ENCODE results near the gene RBPMS2.

RBPMS2 gene

GRCh38 chr15:64760056-64760455 lies 15.3 kb downstream of the RBPMS2 start:
- no peak for TF ChIP-seq CTCF (conservative IDR thresholded peaks at IDR 0.05; ENCODE audit: low read depth, low read length)
- Histone ChIP-seq H3K27ac (no peak overlapping the region), H3K4me1 (ENCODE audit: low read depth, poor library complexity, severe bottlenecking) (no peaks in the 10 kb centered on the region), H2AFZ (ENCODE audit: low read depth) (no peak overlapping the region), H3K4me2 (no peak overlapping the region), H3K79me2 (ENCODE audit: insufficient read depth, low read depth) (no peaks in the 10 kb centered on the region), H4K20me1 (ENCODE audit: insufficient read depth) (no peaks in the 10 kb centered on the region), H3K36me3 (ENCODE audit: insufficient read depth) (no peaks in the 10 kb centered on the region), H3K9ac (no peak overlapping the region), H3K4me3 (IDR thresholded peaks at IDR 0.05; ENCODE audit: insufficient read depth, low read depth, low read length) (no peak overlapping the region), H3K27me3 (ENCODE audit: insufficient read depth, low read depth) (no peaks in the 10 kb centered on the region)

GRCh38 chr15:64755427-64755940 lies 19.9 kb downstream of the RBPMS2 start:
- Histone ChIP-seq H3K36me3 (ENCODE audit: insufficient read depth) (no peaks in the 10 kb centered on the region), H3K27ac (no peak overlapping the region)

GRCh38 chr15:64754663-64755426 lies 20.5 kb downstream of the RBPMS2 start:
- H3K79me2 ChIP-seq (ENCODE audit: insufficient read depth, low read depth), result no peaks in the 10 kb centered on the region
- H3K9ac ChIP-seq, result no peak overlapping the region
- H3K27me3 ChIP-seq (ENCODE audit: insufficient read depth, low read depth), result no peaks in the 10 kb centered on the region; the same call in 1 of the 2 replicates
- no peak overlapping the region for H3K4me3 ChIP-seq (IDR thresholded peaks at IDR 0.05; ENCODE audit: insufficient read depth, low read depth, low read length)
- no peak overlapping the region for H2AFZ ChIP-seq (ENCODE audit: low read depth)
- H3K4me1 ChIP-seq (ENCODE audit: low read depth, poor library complexity, severe bottlenecking), result no peaks in the 10 kb centered on the region
- H4K20me1 ChIP-seq (ENCODE audit: insufficient read depth), result no peaks in the 10 kb centered on the region
- TF ChIP-seq CTCF (conservative IDR thresholded peaks at IDR 0.05; ENCODE audit: low read depth, low read length), result no peak
- no peak overlapping the region for H3K4me2 ChIP-seq
- no peaks in the 10 kb centered on the region for H3K36me3 ChIP-seq (ENCODE audit: insufficient read depth)
- no peak overlapping the region for H3K27ac ChIP-seq

More at GRCh38 chr15:64755427-64755940, 19.9 kb downstream of the RBPMS2 start:
- H3K27me3 ChIP-seq (ENCODE audit: insufficient read depth, low read depth), result no peaks in the 10 kb centered on the region; the same call in 1 of the 2 replicates
- no peak overlapping the region for H3K4me3 ChIP-seq (IDR thresholded peaks at IDR 0.05; ENCODE audit: insufficient read depth, low read depth, low read length)
- H3K4me2 ChIP-seq, result no peak overlapping the region
- no peak overlapping the region for H2AFZ ChIP-seq (ENCODE audit: low read depth)
- no peaks in the 10 kb centered on the region for H3K4me1 ChIP-seq (ENCODE audit: low read depth, poor library complexity, severe bottlenecking)
- H4K20me1 ChIP-seq (ENCODE audit: insufficient read depth), result no peaks in the 10 kb centered on the region
- no peak overlapping the region for H3K9ac ChIP-seq
- TF ChIP-seq CTCF (conservative IDR thresholded peaks at IDR 0.05; ENCODE audit: low read depth, low read length), result no peak
- H3K79me2 ChIP-seq (ENCODE audit: insufficient read depth, low read depth), result no peaks in the 10 kb centered on the region

GRCh38 chr15:64753480-64754185 lies 21.8 kb downstream of the RBPMS2 start:
- no peak overlapping the region for H3K4me2 ChIP-seq
- no peaks in the 10 kb centered on the region for H4K20me1 ChIP-seq (ENCODE audit: insufficient read depth)
- H3K27me3 ChIP-seq (ENCODE audit: insufficient read depth, low read depth), result no peaks in the 10 kb centered on the region; the same call in 1 of the 2 replicates
- H3K79me2 ChIP-seq (ENCODE audit: insufficient read depth, low read depth), result no peaks in the 10 kb centered on the region
- no peak overlapping the region for H2AFZ ChIP-seq (ENCODE audit: low read depth)
- H3K27ac ChIP-seq, result no peak overlapping the region
- no peaks in the 10 kb centered on the region for H3K36me3 ChIP-seq (ENCODE audit: insufficient read depth)
- no peak for TF ChIP-seq CTCF (conservative IDR thresholded peaks at IDR 0.05; ENCODE audit: low read depth, low read length)
- H3K4me3 ChIP-seq (IDR thresholded peaks at IDR 0.05; ENCODE audit: insufficient read depth, low read depth, low read length), result no peak overlapping the region
- no peaks in the 10 kb centered on the region for H3K4me1 ChIP-seq (ENCODE audit: low read depth, poor library complexity, severe bottlenecking)
- H3K9ac ChIP-seq, result no peak overlapping the region

Data from KMS-11 (cell line).